ENCODE measurements around the gene CORO7.
"Not testable (repeated sequence)": the region's sequence is repeated elsewhere in the genome, so short reads cannot be mapped to it uniquely, and the experiment has no call there.

The CORO7 gene

GRCh38 chr16:4401510-4401909 is 14.9 kb downstream of the CORO7 start:
- no peak for TF ChIP-seq CTCF (IDR thresholded peaks at IDR 0.05; ENCODE audit: insufficient read depth, low read depth, low read length, missing control alignments)
- no peak overlapping the region for H3K4me3 ChIP-seq (ENCODE audit: low read length)
- no peak for DNase-seq (ENCODE audit: low read depth)

- DNase-seq (ENCODE audit: low read depth), result no peak
- no peak for TF ChIP-seq CTCF (IDR thresholded peaks at IDR 0.05; ENCODE audit: insufficient read depth, low read depth, low read length, missing control alignments)
- H3K4me3 ChIP-seq (ENCODE audit: low read length), result no peak overlapping the region
These were observed 15.3 kb downstream of the CORO7 start for GRCh38 chr16:4401094-4401501.

- no peak for DNase-seq (ENCODE audit: low read depth)
- H3K4me3 ChIP-seq (ENCODE audit: low read length), result no peak overlapping the region
- no peak for TF ChIP-seq CTCF (IDR thresholded peaks at IDR 0.05; ENCODE audit: insufficient read depth, low read depth, low read length, missing control alignments)
These were observed 17.2 kb downstream of the CORO7 start for GRCh38 chr16:4399001-4399730.

- no peak for DNase-seq (ENCODE audit: low read depth)
- TF ChIP-seq CTCF (IDR thresholded peaks at IDR 0.05; ENCODE audit: insufficient read depth, low read depth, low read length, missing control alignments), result no peak
- no peak overlapping the region for H3K4me3 ChIP-seq (ENCODE audit: low read length)
These were observed 21.2 kb downstream of the CORO7 start for GRCh38 chr16:4395055-4395726.

GRCh38 chr16:4393850-4394249 is 22.5 kb downstream of the CORO7 start:
- DNase-seq (ENCODE audit: low read depth); H3K4me3 ChIP-seq (ENCODE audit: low read length): not testable (repeated sequence)

- no peak overlapping the region for H3K4me3 ChIP-seq (ENCODE audit: low read length)
- no peak for TF ChIP-seq CTCF (IDR thresholded peaks at IDR 0.05; ENCODE audit: insufficient read depth, low read depth, low read length, missing control alignments)
- peak; percentile 66 for DNase-seq (ENCODE audit: low read depth)
These were observed 23.2 kb downstream of the CORO7 start for GRCh38 chr16:4393240-4393600.

- H3K4me3 ChIP-seq (ENCODE audit: low read length), result no peak overlapping the region
- TF ChIP-seq CTCF (IDR thresholded peaks at IDR 0.05; ENCODE audit: insufficient read depth, low read depth, low read length, missing control alignments), result no peak
- peak; percentile 59 for DNase-seq (ENCODE audit: low read depth)
These were observed 23.8 kb downstream of the CORO7 start for GRCh38 chr16:4392382-4393239.
